ENCODE data around the gene DEFB112.

- TF ChIP-seq POLR2A (IDR thresholded peaks at IDR 0.05; ENCODE audit: low read length) (no peak), GATA1 (IDR thresholded peaks at IDR 0.05; ENCODE audit: low read depth, low read length) (no peak)
These were observed 48.9 kb upstream of the DEFB112 start for GRCh38 chr6:50098641-50098993.

All from erythroblast (primary cell).